CD4-positive, alpha-beta T cell (primary cell): Measurements from ENCODE around the gene ATP13A5. TPM values are rescaled to one million over a fixed set of nuclear protein-coding genes. Genes with fewer than 3 reads are reported as not detected.

ENCODE experiments used
- ATAC-seq: fragments of 200-7000 bp; cut with Tn5 transposase; one replicate; pipeline ENCODE4 v1.10.0; 2022; ENCODE audit warnings: mild to moderate bottlenecking; ENCODE audit not compliant: poor library complexity
- CTCF ChIA-PET: fragments of 350-600 bp; sonication (Branson Sonifier 250); formaldehyde crosslinking; loops from one replicate; lab custom pipeline; 2021; ENCODE audit warnings: antibody characterized with exemption, inconsistent platforms; lab: Charles Lee
- POLR2A ChIA-PET: fragments of 350-600 bp; sonication (Branson Sonifier 250); formaldehyde crosslinking; loops from one replicate; lab custom pipeline; 2021; ENCODE audit warnings: antibody characterized with exemption, inconsistent platforms; lab: Charles Lee
- DNase-seq, 14 experiments: peaks; one replicate each; pipeline ENCODE4 v3.0.0-alpha.2; 2013 to 2020; ENCODE audit warnings: mixed read lengths in 2 of 14
- H3K27ac ChIP-seq, 2 donors: one replicate each; pipeline versions ENCODE4 v1.5.1 to v1.7.0; 2013; ENCODE audit warnings: low read length in 2 of 2, low read depth in 1 of 2, mild to moderate bottlenecking in 1 of 2
- H3K27me3 ChIP-seq, 2 experiments: 1 replicate in 1 of 2; 2 replicates in 1 of 2; pipeline versions ENCODE4 v1.6.1 to v1.7.0; 2013; ENCODE audit warnings: low read length in 2 of 2, control low read depth in 1 of 2, mild to moderate bottlenecking in 1 of 2, moderate library complexity in 1 of 2; ENCODE audit not compliant: insufficient read depth in 2 of 2, control insufficient read depth in 1 of 2
- H3K36me3 ChIP-seq: one replicate; pipeline ENCODE4 v1.6.1; 2013; ENCODE audit warnings: low read length, control low read depth; ENCODE audit not compliant: insufficient read depth
- H3K4me1 ChIP-seq: one replicate; pipeline ENCODE4 v1.6.1; 2013; ENCODE audit warnings: low read length, control low read depth; ENCODE audit not compliant: insufficient read depth
- H3K4me3 ChIP-seq: one replicate; pipeline ENCODE4 v1.5.1; 2013; ENCODE audit warnings: mild to moderate bottlenecking, low read length, moderate library complexity
- H3K9me3 ChIP-seq, 2 experiments: 1 replicate in 1 of 2; 2 replicates in 1 of 2; pipeline versions ENCODE4 v1.6.1 to v1.7.0; 2013; ENCODE audit warnings: low read length in 2 of 2, mild to moderate bottlenecking in 2 of 2, control low read depth in 1 of 2, moderate library complexity in 1 of 2; ENCODE audit not compliant: control insufficient read depth in 1 of 2, insufficient read depth in 1 of 2
- H3K27ac Mint-ChIP-seq: one replicate; pipeline ENCODE4 v1.8.0; 2020; ENCODE audit warnings: mixed read lengths
- H3K27me3 Mint-ChIP-seq: one replicate; pipeline ENCODE4 v1.8.0; 2021; ENCODE audit warnings: mixed read lengths
- H3K36me3 Mint-ChIP-seq: one replicate; pipeline ENCODE4 v1.8.0; 2021; ENCODE audit warnings: low read depth, mixed read lengths
- H3K4me1 Mint-ChIP-seq: one replicate; pipeline ENCODE4 v1.8.0; 2021; ENCODE audit warnings: low read depth, mixed read lengths
- H3K4me3 Mint-ChIP-seq: one replicate; pipeline ENCODE4 v1.8.0; 2020; ENCODE audit warnings: mild to moderate bottlenecking, mixed read lengths
- H3K9me3 Mint-ChIP-seq: one replicate; pipeline ENCODE4 v1.8.0; 2020; ENCODE audit warnings: mixed read lengths
- intact Hi-C, 2 experiments: fragments of 100-400 bp; cut with DNase I in 1 of 2; cut with micrococcal nuclease in 1 of 2; formaldehyde crosslinking; loops; one replicate each; pipeline versions ENCODE4 v1.15.1 to v1.9.0; 2023 to 2025; cut with DNase I, micrococcal nuclease
- total RNA-seq, 174 experiments: library from RNA in 2 of 174; stranded (reverse) in 2 of 174; gene quantifications; one replicate each; pipeline ENCODE4 v1.2.3 and lab custom pipeline; 2021 to 2026
- TF ChIP-seq, protein P1 (sequence below): fragments of 200-600 bp; IDR thresholded peaks from one replicate; pipeline ENCODE4 v1.8.0; 2022; ENCODE audit warnings: antibody characterized with exemption, mild to moderate bottlenecking

ATP13A5 gene
- total RNA-seq, 2 experiments from 2014 or later = not detected

DNA sequence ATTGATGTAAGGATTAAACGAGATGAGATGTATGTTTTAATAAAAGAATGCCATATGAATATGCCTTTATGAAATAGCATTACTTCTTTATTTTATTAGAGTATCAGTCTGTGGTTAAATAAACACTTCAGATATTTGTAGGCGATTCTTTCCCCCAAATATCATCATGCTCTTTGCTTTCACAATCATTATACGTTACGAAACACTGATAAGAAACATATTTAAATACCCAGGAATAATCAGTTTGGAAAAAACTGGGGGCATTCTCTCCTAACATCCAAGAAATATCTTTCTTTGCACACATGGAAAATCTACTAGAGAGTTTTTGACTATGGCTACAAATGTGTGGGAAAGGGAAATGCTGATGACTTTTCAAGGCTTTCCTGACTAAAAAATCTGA is 142.0 kb downstream of the ATP13A5 start:
- H3K4me3 Mint-ChIP-seq = no peak overlapping the region
- H3K4me1 ChIP-seq = peaks cover 3% of the 10 kb centered on the region
- peaks cover 29% of the 10 kb centered on the region for H3K27me3 Mint-ChIP-seq
- ChIA-PET CTCF (no interaction called here), POLR2A (no interaction called here)
- H3K4me1 Mint-ChIP-seq = no peaks in the 10 kb centered on the region
- H3K36me3 ChIP-seq = no peaks in the 10 kb centered on the region
- no peak overlapping the region for H3K27ac Mint-ChIP-seq
- peaks cover 0 to 8% of the 10 kb centered on the region in 2 experiments for H3K9me3 ChIP-seq
- intact Hi-C loops = no loop called here
- H3K4me3 ChIP-seq = no peak overlapping the region
- no peak overlapping the region for H3K27ac ChIP-seq
- peaks cover 11 to 24% of the 10 kb centered on the region in 2 experiments for H3K27me3 ChIP-seq
- TF ChIP-seq, protein P1, sequence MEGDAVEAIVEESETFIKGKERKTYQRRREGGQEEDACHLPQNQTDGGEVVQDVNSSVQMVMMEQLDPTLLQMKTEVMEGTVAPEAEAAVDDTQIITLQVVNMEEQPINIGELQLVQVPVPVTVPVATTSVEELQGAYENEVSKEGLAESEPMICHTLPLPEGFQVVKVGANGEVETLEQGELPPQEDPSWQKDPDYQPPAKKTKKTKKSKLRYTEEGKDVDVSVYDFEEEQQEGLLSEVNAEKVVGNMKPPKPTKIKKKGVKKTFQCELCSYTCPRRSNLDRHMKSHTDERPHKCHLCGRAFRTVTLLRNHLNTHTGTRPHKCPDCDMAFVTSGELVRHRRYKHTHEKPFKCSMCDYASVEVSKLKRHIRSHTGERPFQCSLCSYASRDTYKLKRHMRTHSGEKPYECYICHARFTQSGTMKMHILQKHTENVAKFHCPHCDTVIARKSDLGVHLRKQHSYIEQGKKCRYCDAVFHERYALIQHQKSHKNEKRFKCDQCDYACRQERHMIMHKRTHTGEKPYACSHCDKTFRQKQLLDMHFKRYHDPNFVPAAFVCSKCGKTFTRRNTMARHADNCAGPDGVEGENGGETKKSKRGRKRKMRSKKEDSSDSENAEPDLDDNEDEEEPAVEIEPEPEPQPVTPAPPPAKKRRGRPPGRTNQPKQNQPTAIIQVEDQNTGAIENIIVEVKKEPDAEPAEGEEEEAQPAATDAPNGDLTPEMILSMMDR = no peak
- H3K9me3 Mint-ChIP-seq = no peaks in the 10 kb centered on the region
- DNase-seq (no peak), ATAC-seq (no peak)
- no peaks in the 10 kb centered on the region for H3K36me3 Mint-ChIP-seq

DNA sequence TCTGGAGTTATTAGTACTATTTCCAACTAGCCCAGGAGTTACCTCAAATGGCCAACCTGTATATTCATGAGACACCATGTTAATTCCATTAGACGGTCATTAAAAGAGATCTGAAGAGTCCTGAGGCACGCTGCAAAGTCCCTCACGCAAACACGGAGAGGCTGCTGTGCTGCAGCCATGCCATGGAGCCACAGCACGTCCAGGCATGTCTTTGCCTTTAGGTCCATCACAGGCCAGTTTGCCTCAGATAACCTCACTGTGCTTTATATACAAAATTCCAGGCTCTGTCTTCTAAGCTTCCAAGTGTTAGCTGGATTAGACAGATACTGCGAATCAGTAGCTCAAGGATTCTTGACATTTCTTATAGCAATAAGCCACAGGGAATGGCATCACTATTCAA is 147.4 kb downstream of the ATP13A5 start:
- Mint-ChIP-seq H3K9me3 (no peaks in the 10 kb centered on the region), H3K36me3 (no peaks in the 10 kb centered on the region), H3K27me3 (peaks cover 18% of the 10 kb centered on the region), H3K4me1 (no peaks in the 10 kb centered on the region), H3K4me3 (no peak overlapping the region), H3K27ac (no peak overlapping the region)
- intact Hi-C loops = no loop called here
- Histone ChIP-seq H3K4me3 (no peak overlapping the region), H3K36me3 (no peaks in the 10 kb centered on the region), H3K9me3 (peaks cover 0 to 5% of the 10 kb centered on the region in 2 experiments), H3K27me3 (no peaks in the 10 kb centered on the region), H3K27ac (no peak overlapping the region), H3K4me1 (no peaks in the 10 kb centered on the region)
- TF ChIP-seq, protein P1 = no peak
- CTCF ChIA-PET = no interaction called here
- no peak for DNase-seq
- ATAC-seq = no peak
- POLR2A ChIA-PET = no interaction called here

GRCh38 chr3:193230610-193231009 is 147.9 kb downstream of the ATP13A5 start:
- intact Hi-C loops = no loop called here
- Mint-ChIP-seq H3K4me1 (no peaks in the 10 kb centered on the region), H3K27ac (no peak overlapping the region), H3K4me3 (no peak overlapping the region), H3K9me3 (no peaks in the 10 kb centered on the region), H3K27me3 (peaks cover 18% of the 10 kb centered on the region), H3K36me3 (no peaks in the 10 kb centered on the region)
- CTCF ChIA-PET = no interaction called here
- Histone ChIP-seq H3K4me3 (no peak overlapping the region), H3K36me3 (no peaks in the 10 kb centered on the region), H3K27ac (no peak overlapping the region), H3K9me3 (peaks cover 0 to 5% of the 10 kb centered on the region in 2 experiments), H3K27me3 (no peaks in the 10 kb centered on the region), H3K4me1 (no peaks in the 10 kb centered on the region)
- POLR2A ChIA-PET = no interaction called here
- TF ChIP-seq, protein P1 = no peak
- no peak for DNase-seq
- ATAC-seq = no peak
